Panc1 (cell line): ENCODE measurements around the gene PDE9A. TPM values are rescaled to one million over a fixed set of nuclear protein-coding genes. Genes with fewer than 3 reads are reported as not detected.

ENCODE experiments used
- ATAC-seq: fragments of 200-7000 bp; cut with Tn5 transposase; 2 replicates; pipeline ENCODE4 v1.9.1; 2020; ENCODE audit warnings: mild to moderate bottlenecking, moderate library complexity
- BruUV-seq: library from RNA; stranded (reverse); fragments of 400-500 nt; replicated peaks from 2 replicates; lab custom pipeline; 2021; lab: Mats Ljungman, UMichigan
- CTCF ChIA-PET: fragments of 300-600 bp; sonication (Branson Sonifier 250); formaldehyde crosslinking; loops from one replicate; lab custom pipeline; 2022; ENCODE audit warnings: antibody characterized with exemption; lab: Charles Lee
- POLR2A ChIA-PET: fragments of 300-600 bp; sonication (Branson Sonifier 250); formaldehyde crosslinking; loops from one replicate; lab custom pipeline; 2022; ENCODE audit warnings: antibody characterized with exemption; lab: Charles Lee
- DNase-seq: peaks from one replicate; pipeline ENCODE4 v3.0.0-alpha.2; 2010; ENCODE audit warnings: low read depth, low spot score
- H3K27ac ChIP-seq: 2 replicates; pipeline ENCODE4 v1.5.1; 2011; ENCODE audit warnings: mild to moderate bottlenecking, low read length, inconsistent platforms
- H3K27me3 ChIP-seq: fragments of 200-500 bp; sonication (Bioruptor generic); 2 replicates; pipeline ENCODE4 v1.6.0; 2014; ENCODE audit warnings: low read length, inconsistent platforms; ENCODE audit not compliant: control insufficient read depth, insufficient read depth
- H3K36me3 ChIP-seq: fragments of 200-500 bp; sonication (Bioruptor generic); 2 replicates; pipeline ENCODE4 v1.5.1; 2014; ENCODE audit warnings: inconsistent platforms, mild to moderate bottlenecking, low read length, moderate library complexity; ENCODE audit not compliant: control insufficient read depth, insufficient read depth
- H3K4me1 ChIP-seq: 2 replicates; pipeline ENCODE4 v1.5.1; 2011; ENCODE audit warnings: inconsistent platforms, mild to moderate bottlenecking, low read length, moderate library complexity; ENCODE audit not compliant: control insufficient read depth, insufficient read depth
- H3K4me3 ChIP-seq, 2 experiments: 2 replicates each; pipeline ENCODE4 v1.5.1; 2011 to 2012; ENCODE audit warnings: low read depth in 2 of 2, low read length in 2 of 2, mild to moderate bottlenecking in 2 of 2, inconsistent platforms in 1 of 2, moderate library complexity in 1 of 2
- H3K9me3 ChIP-seq: fragments of 200-500 bp; sonication (Bioruptor generic); 2 replicates; pipeline ENCODE4 v1.5.1; 2014; ENCODE audit warnings: low read depth, mild to moderate bottlenecking, inconsistent platforms, low read length, moderate library complexity; ENCODE audit not compliant: control insufficient read depth, insufficient read depth
- CTCF ChIP-seq: fragments of 450-650 bp; IDR thresholded peaks from 2 replicates; pipeline ENCODE4 v1.5.1; 2017; ENCODE audit warnings: mild to moderate bottlenecking
- POLR2AphosphoS5 ChIP-seq: IDR thresholded peaks from 2 replicates; pipeline ENCODE4 v1.6.1; 2012; ENCODE audit warnings: mild to moderate bottlenecking, low read depth, low read length, moderate library complexity
- REST ChIP-seq, 2 experiments: IDR thresholded peaks; 2 replicates each; pipeline ENCODE4 v1.6.1; 2011 to 2012; ENCODE audit warnings: low read depth in 2 of 2, control low read depth in 1 of 2, low read length in 1 of 2, mild to moderate bottlenecking in 1 of 2, moderate library complexity in 1 of 2; ENCODE audit not compliant: insufficient read depth in 1 of 2
- SIN3A ChIP-seq: IDR thresholded peaks from 2 replicates; pipeline ENCODE4 v1.6.1; 2012; ENCODE audit warnings: low read depth, mild to moderate bottlenecking, low read length, moderate library complexity, borderline replicate concordance; ENCODE audit not compliant: insufficient read depth
- TCF7L2 ChIP-seq: IDR thresholded peaks from 2 replicates; pipeline ENCODE4 v1.6.1; 2011; ENCODE audit warnings: mild to moderate bottlenecking, low read depth, low read length, inconsistent platforms
- in situ Hi-C: cut with HindIII; loops from 2 replicates; pipeline ENCODE4 v1.10.0; 2016; ENCODE audit warnings: low sequenced_read_pairs, low pct_unique_long_range_greater_than_20kb
- intact Hi-C: fragments of 100-400 bp; cut with micrococcal nuclease; formaldehyde crosslinking; loops from one replicate; pipeline ENCODE4 v1.10.0; 2022; ENCODE audit not compliant: unreplicated experiment
- total RNA-seq: library from RNA; stranded (reverse); gene quantifications from one replicate; pipeline ENCODE4 v1.2.1, GENCODE V29; 2021; ENCODE audit not compliant: unreplicated experiment

PDE9A gene
- total RNA-seq, 1 experiment from 2014 or later = 0.72 TPM

GRCh38 chr21:42675403-42675802, 22.0 kb downstream of the PDE9A start:
- POLR2A ChIA-PET = no interaction called here
- ATAC-seq = no peak

GRCh38 chr21:42676808-42677207, 23.4 kb downstream of the PDE9A start:
- H3K9me3 ChIP-seq = no peaks in the 10 kb centered on the region
- H3K27ac ChIP-seq = no peak overlapping the region
- H3K36me3 ChIP-seq = no peaks in the 10 kb centered on the region
- in situ Hi-C loops (no loop called here), intact Hi-C loops (no loop called here)
- H3K4me3 ChIP-seq = no peak overlapping the region
- ATAC-seq = no peak
- ChIA-PET CTCF (no interaction called here), POLR2A (no interaction called here)
- no TSS peak for BruUV-seq
- H3K27me3 ChIP-seq = no peaks in the 10 kb centered on the region; the same call in 1 of the 2 replicates
- TF ChIP-seq POLR2AphosphoS5 (no peak), TCF7L2 (no peak), SIN3A (no peak), CTCF (no peak), REST (IDR thresholded peaks at IDR 0.05; ENCODE audit: insufficient read depth in 1 of 2, low read depth in 2 of 2, low read length in 1 of 2) (no peak)
- no peaks in the 10 kb centered on the region for H3K4me1 ChIP-seq
- DNase-seq = no peak

More at GRCh38 chr21:42675403-42675802, 22.0 kb downstream of the PDE9A start:
- no peak for DNase-seq
- Histone ChIP-seq H3K36me3 (no peaks in the 10 kb centered on the region), H3K27me3 (no peaks in the 10 kb centered on the region; the same call in 1 of the 2 replicates), H3K4me1 (no peaks in the 10 kb centered on the region), H3K4me3 (no peak overlapping the region), H3K9me3 (no peaks in the 10 kb centered on the region), H3K27ac (no peak overlapping the region)
- TF ChIP-seq REST (IDR thresholded peaks at IDR 0.05; ENCODE audit: insufficient read depth in 1 of 2, low read depth in 2 of 2, low read length in 1 of 2) (no peak), CTCF (no peak), SIN3A (no peak), TCF7L2 (no peak), POLR2AphosphoS5 (no peak)
- in situ Hi-C loops (no loop called here), intact Hi-C loops (no loop called here)
- BruUV-seq = no TSS peak
- CTCF ChIA-PET = no interaction called here
